ENCODE results near the gene PPP1R12B.
"Not testable (repeated sequence)": the region's sequence is repeated elsewhere in the genome, so short reads cannot be mapped to it uniquely, and the experiment has no call there.

Gene PPP1R12B

DNA sequence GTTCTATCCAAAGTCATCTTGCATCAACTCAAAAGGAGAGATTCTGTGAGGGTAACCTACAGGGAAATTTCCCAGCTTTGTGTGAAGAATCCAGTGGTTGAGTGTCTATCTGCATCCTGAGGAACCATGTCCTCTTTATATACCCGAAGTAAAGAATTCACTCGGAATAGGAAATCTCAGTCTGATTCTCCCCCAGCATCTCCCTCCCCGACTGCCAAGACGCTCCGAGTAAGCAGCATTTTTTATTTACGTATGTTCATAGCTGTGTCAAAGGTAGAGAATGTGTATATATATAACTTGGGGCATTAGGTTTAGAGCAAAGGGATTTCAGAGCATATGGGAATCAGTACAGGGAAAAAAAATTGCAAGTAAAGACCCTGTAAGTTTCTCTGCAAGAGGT lies 191.5 kb downstream of the PPP1R12B start:
- no peak for DNase-seq

- DNase-seq: no peak
These were observed 191.9 kb downstream of the PPP1R12B start for GRCh38 chr1:202540448-202540847.

- not testable (repeated sequence) for DNase-seq
These were observed 192.4 kb downstream of the PPP1R12B start for GRCh38 chr1:202540858-202541257.

GRCh38 chr1:202542415-202542814 lies 193.9 kb downstream of the PPP1R12B start:
- DNase-seq: not testable (repeated sequence)

DNA sequence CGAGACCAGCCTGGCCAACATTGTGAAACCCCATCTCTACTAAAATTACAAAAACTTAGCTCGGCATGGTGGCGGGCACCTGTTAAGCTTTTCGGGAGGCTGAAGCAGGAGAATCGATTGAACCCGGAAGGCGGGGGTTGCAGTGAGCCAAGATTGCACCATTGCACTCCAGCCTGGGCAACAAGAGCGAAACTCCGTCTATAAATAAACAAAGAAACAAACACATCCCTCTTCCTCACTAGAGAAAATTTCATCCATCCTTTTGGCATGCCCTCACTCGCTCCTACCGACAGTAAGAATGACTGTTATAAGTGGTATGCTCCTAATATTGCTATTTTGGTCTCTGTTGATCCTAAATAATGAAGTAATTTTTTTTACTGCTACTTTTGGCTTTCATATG lies 195.0 kb downstream of the PPP1R12B start:
- not testable (repeated sequence) for DNase-seq

GRCh38 chr1:202544766-202545449 lies 196.4 kb downstream of the PPP1R12B start:
- not testable (repeated sequence) for DNase-seq

DNA sequence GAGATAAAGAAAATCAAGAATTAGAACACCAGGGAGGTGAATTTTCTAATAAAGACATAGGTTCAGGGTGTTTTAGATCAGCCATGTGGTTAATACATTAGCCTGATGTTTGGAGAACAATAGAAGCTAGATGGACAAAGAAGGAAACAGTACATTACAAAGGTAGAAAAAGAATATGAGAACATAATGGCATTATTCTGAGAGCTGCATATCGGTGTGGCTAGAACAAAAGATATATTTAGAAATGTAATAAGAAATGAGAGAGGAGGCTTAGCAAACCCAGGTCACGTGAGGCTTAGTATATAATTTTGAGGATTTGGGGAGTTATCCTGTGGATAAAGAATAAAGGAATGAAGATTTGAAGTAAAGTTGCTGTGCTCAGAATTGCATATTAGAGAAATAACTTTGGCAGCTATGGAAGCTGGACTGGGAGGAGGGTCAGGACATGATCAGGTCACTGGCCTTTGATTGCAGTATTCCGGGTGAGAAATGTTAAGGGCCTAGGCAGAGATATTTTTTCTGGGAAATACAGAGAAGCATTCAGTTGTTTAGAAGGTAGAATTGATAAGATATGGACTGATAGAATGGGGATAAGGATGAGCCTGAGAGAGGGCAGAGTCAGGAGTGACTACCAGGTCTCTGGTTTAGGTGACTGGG lies 197.3 kb downstream of the PPP1R12B start:
- not testable (repeated sequence) for DNase-seq

GRCh38 chr1:202546377-202546776 lies 197.9 kb downstream of the PPP1R12B start:
- not testable (repeated sequence) for DNase-seq

GRCh38 chr1:202546796-202547195 lies 198.3 kb downstream of the PPP1R12B start:
- DNase-seq: peak; percentile 15

GRCh38 chr1:202547215-202547614 lies 198.7 kb downstream of the PPP1R12B start:
- no peak for DNase-seq

DNA sequence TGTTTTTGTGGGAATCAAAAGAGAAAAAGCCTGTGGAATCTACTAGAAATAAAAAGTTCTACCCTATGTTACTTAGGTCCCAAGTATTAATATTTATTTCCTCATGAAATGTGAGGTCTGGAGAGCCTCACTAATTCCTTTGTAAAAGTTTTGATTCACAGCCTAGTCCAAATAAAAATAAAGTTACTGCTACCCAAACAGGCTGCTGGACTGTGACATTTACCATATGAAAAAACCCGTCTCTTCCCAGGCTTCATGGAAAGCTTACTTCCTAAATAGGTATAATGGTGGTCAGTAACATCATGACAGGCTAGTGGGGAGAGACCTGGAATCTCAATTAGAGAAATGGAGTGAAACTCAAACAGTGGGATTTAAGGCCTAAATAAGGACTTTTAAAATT lies 201.6 kb downstream of the PPP1R12B start:
- DNase-seq: not testable (repeated sequence)

DNA sequence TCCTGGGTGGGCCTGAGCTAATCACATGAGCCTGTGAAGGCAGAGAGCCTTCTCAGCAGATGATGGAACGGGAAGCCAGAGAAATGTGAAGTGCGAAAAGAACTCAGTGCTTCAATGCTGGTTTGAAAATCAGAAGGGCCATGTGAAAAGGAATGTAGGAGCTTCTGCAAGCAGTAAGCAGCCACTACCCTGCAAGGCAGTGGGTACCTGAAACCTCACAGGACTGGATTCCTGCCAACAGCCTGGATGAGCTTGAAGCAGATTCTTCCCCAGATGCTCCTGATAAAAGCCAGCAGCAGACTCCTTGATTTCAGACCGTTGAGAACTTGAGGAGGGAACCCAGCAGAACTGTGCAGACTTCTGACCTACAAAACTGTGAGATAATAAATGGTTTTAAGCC lies 203.2 kb downstream of the PPP1R12B start:
- peak; percentile 18 for DNase-seq

DNA sequence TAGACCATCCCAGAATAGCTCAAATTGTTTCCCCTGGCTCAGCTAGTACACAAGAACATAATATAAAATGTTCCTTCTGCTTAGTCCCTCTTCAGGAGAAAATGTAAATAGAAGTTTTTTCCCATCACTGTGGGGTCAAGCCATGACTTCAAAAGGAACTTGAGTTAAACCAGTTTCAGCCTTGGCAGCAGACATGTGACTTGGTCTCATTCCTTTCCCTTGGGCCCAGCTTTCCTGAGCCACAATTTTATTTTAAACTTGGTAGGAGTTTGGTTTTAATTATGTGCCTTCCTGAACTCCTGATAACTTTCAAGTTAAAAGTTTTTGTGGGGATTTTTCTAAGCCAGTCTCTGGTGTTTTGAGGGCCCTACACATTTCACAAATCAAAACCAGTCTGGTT lies 204.1 kb downstream of the PPP1R12B start:
- DNase-seq: not testable (repeated sequence)

GRCh38 chr1:202553078-202553477 lies 204.6 kb downstream of the PPP1R12B start:
- DNase-seq: not testable (repeated sequence)

DNA sequence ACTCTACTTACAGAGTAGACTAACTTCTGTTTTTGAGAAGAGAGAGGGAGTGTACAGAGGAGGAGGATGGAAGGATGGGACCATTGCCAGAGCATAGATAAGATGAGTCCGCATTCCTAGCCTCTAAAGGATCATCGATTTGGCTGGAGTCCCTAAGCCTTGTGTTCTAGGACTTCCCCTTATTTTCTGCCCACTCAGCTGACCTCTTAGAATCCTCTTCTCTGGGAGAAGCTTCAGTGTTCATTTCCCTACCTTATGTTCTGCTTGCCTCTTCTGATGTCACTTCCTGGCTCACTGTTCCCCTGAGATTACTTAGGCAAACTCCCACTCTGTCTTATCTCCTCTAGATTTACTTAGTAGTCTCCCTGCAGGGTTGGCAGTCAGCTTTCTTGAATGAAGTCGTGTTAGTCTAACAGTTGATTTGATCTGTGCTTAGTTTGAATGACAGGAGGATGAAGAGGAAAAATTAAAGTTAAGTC lies 205.1 kb downstream of the PPP1R12B start:
- DNase-seq: peak; percentile 66

DNA sequence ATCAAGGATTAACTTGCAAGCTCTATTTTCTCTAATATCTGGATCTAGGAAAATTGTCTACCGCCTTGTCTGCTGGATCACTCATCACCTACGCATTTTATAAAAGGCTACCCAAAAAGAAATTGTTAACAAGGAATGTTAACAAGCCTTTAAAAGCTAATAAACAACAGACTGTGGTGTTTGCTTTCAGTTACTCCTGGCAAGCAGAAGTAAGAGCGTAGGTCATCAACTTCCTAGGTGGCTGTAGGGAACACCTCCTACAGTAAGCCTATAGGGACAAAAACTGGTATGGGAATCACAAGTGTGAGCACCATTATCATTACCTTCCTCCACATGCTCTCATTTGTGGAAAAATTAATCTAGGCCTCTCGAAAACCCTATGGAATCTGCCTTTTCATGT lies 206.1 kb downstream of the PPP1R12B start:
- DNase-seq: not testable (repeated sequence)

- not testable (repeated sequence) for DNase-seq
These were observed 207.5 kb downstream of the PPP1R12B start for GRCh38 chr1:202556037-202556436.

GRCh38 chr1:202557662-202558061 lies 209.2 kb downstream of the PPP1R12B start:
- not testable (repeated sequence) for DNase-seq

- DNase-seq: no peak
These were observed 212.7 kb downstream of the PPP1R12B start for GRCh38 chr1:202561240-202561639.

GRCh38 chr1:202561726-202562443 lies 213.4 kb downstream of the PPP1R12B start:
- DNase-seq: no peak

DNA sequence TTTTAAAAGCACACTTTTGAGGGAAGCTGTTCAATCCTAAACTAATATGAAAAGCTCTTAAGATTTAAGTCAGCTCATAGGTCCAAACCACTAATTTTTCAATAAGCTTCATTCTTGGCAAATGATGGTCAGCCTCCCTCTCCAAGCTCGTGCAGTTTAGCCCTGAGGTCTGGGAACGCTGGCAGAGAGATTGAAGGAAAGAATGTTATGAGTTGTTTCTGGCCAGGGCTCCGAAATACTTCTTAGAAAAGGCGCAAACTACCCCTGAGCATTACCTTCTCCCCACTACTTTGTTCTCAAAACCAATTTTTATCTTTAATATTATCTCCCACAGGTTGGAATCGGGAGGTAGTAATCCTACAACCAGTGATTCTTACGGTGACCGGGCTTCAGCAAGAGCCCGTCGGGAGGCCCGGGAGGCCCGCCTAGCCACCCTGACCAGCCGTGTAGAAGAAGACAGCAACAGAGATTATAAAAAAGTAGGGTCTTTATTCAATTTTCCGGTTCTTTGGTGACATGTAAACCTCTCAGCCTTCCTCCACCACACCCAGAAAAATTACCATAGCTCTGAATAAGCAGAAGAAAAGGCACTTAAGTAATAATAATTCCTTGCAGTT lies 214.1 kb downstream of the PPP1R12B start:
- DNase-seq: no peak

DNA sequence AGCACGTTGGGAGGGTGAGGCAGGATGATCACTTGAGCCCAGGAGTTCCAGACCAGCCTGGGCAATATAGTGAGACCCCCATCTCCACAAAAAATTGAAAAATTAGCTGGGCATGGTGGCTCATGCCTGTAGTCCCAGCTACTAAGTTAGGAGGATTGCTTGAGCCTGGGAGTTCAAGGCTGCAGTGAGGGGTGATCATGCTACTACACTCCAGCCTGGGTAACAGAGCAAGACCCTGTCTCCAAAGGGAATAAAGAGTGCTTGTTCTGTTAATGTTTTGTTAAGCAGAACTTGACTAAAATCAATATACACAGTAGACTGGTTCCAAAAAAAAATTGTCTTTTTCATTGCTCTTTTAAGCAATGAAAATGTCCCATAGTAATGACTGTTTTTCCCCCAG lies 215.3 kb downstream of the PPP1R12B start:
- DNase-seq: no peak

- no peak for DNase-seq
These were observed 216.5 kb downstream of the PPP1R12B start for GRCh38 chr1:202564958-202565495.

Measured in hematopoietic multipotent progenitor cell treated with erythropoietin and hydrocortisone succinate and interleukin-3 and kit ligand, for 4 days (in vitro differentiated cells).